Measurements from ENCODE around the gene KIAA1671.
"Not testable (repeated sequence)": the region's sequence is repeated elsewhere in the genome, so short reads cannot be mapped to it uniquely, and the experiment has no call there.

DNA sequence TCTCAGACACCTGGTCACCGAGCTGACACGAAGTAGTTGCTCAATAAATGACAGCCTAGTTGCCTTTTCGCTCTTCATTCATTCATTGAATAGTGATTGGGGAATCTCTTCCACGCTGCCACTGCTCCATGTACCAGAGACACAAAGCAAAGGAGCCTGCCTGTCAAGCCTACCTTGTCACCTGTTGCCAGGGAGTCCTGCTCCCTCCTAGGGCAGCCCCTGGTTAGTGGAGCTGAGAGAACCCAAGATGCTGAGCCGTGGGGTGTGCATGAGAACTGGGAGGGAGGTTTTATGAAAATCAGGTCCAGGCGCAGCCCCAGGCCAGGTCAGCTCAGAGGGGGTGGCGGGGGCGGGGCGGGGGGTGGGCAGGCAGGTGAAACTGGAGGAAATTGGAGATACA lies 285.5 kb downstream of the KIAA1671 start:
- TF ChIP-seq YY1 (IDR thresholded peaks at IDR 0.05; ENCODE audit: insufficient read depth, insufficient read length); ZNF274 (IDR thresholded peaks at IDR 0.05; ENCODE audit: low read depth, low read length): not testable (repeated sequence)
